ENCODE results near the gene SCN2B.

Gene SCN2B

DNA sequence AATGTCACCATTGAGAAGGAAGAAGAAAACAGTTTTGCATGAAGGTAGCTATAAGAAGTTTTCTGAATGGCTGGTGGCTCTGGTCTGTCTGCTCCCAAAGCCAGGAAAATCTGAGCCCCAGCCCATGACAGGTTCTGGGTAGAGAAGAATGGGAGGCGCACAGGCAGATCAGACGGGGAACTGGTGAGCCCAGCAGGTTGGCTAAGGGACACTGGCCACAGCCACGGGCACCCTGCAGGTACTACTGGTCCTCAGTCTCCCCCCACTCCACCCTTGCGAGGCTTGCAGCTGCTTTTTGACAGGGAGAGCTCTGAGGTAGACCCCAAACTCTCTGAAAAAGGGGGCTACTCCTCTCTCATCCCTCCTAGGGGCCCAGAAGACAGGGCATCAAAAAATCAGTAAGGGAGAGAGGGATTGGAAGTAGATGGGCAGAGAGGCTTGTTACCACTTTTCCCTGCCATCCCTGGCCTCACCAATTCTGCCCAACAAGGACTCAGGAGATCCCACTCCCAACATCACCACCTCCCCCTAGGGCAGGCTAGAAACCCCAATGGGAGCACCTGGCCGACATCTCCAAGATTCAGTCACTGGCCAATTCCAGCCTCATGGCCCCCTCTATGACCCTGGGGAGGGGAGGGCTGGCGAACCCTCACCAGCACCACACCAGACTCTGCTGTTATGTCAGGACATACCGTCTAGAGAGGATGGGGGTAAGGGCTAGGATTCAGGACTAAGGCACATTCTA, 41.2 kb downstream of the SCN2B start:
- DNase-seq (ENCODE audit: low read depth, low spot score): no peak

DNA sequence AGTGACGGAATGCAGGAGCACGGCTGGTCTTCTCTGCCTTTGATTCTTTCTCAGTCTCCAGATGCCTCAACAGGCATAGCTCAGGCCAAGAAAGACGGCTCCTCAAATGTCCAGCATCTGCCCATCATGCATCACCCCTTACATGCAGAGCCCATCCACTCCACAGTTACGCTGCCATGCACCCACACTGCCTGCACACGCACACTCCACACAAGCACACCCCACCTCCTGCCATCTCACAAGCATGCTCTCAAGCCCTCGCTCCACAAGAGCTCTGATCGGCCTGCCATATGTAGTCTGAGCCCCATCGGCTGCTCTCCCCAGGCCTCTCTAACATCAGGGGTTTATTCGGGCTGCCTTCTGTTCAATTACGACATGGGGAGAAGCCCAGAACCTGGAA, 42.6 kb downstream of the SCN2B start:
- DNase-seq (ENCODE audit: low read depth, low spot score): no peak

DNA sequence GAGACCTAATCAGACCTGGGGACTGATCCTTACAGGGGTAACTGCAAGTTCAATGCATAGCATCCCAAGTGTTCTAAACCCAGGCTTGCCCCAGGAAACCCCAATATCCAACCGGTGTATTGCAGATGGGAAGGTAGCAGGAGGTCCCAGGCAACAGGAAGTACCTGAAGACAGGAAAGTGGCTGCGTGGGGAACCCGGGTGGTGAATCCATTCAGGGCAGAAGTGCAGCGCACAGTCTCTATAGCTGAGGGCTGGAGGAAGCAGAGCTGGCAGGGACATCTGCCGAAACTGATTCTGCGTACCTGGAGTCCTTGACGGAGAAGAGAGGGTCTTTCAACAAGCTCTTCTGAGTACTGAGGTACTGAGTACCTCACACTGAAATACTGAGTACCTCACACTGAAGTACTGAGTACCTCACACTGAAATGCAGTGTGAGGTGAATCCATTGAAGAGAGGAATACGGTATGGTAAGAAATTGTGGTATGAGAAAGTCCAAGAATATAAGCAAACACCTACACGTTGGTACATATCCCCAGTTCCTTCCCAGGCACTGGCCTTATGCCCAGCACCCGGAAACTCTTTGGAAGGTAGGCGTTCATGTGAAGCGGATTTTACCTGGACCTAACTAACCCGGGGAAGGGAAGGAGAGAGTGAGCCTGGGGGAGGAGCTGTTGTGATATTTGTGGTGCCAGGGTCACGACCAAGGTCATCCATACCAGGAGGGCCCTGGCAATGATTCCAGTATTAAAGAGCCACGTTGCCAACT, 43.9 kb downstream of the SCN2B start:
- DNase-seq (ENCODE audit: low read depth, low spot score): no peak

DNA sequence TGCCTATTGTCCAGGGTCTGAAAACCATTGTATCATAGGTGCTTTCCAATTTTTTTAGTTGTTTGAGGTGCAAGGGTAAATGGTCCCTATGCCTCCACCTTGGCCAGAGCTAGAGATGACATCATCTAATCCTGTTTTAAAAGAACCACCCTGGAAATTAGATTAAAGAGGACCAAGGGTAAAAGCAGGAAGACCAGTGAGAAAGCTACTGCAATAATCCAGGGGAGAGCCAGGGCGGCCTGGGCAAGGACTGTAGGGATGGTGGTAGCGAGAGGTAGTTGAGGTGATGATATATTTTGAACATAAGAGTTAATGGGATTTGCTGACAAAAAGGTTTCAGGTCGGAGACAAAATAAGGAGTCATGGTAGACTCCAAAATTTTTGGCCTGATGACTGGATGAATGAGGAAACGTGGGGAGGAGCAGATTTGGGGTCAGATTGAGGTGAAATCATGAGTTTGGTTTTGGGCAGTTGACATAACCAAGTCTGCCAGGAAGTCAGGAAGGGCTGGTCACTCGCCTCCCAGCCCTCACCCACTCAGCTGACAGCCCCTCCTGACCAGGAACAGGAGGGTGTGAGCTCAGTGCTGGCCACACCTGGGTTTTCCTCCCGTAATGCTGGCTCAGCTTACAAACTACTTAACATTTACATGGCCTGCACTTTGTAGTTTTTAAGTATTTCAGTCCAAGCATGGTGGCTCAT, 46.8 kb downstream of the SCN2B start:
- DNase-seq (ENCODE audit: low read depth, low spot score): no peak

DNA sequence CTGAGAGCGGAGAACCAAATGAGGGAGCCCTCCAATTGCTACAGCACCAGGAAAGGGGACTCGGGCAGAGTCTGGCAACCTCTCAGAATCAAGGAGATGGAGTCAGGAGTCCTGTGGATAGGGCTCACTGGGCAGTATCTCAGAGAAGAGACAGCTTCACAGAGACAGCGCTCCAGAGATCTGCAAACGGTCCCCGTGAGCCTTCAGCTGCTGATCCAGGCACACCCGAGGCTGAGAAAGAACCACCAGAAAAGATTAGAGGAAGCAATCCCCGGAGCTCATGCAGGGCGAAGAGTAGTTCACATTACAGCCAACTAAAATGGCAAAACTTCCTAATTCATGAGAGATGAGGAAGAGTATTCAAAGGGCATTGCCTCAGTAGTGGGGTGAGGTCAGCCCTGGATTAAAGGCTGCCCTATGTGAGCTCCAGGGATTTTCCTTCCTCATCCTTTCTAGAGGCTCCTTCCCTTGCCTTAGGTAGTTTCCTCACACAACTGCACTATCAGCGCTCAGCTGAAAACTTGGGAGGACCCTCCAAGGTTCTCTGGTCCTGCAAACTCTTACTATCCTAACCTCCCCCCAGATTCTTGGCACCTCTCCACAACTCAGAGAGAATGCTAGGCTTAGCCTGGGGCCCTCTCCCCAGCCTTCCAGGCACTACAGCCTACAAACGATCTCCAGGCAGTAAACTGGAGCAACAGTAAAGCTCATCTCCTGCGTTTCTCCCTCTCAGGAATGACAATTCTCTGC, 47.5 kb downstream of the SCN2B start:
- no peak for DNase-seq (ENCODE audit: low read depth, low spot score)

DNA sequence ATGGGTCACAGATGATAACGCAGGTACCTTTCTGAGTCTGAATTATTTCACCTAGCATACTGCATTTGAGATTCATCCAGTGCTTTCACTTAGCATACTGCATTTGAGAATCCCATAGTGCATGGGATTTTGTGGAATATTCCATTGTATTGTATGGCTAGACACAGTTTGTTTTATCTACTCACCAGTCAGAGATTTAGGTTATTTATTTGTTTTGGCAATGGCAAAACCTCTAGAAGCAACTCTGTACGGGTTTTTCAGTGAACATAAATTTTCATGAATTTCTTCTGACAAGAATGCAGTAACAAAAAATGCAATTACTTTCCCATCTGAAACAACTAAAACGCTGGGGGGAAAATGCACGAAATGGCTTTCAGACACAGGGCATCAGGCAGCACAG, 48.1 kb downstream of the SCN2B start:
- DNase-seq (ENCODE audit: low read depth, low spot score): no peak

DNA sequence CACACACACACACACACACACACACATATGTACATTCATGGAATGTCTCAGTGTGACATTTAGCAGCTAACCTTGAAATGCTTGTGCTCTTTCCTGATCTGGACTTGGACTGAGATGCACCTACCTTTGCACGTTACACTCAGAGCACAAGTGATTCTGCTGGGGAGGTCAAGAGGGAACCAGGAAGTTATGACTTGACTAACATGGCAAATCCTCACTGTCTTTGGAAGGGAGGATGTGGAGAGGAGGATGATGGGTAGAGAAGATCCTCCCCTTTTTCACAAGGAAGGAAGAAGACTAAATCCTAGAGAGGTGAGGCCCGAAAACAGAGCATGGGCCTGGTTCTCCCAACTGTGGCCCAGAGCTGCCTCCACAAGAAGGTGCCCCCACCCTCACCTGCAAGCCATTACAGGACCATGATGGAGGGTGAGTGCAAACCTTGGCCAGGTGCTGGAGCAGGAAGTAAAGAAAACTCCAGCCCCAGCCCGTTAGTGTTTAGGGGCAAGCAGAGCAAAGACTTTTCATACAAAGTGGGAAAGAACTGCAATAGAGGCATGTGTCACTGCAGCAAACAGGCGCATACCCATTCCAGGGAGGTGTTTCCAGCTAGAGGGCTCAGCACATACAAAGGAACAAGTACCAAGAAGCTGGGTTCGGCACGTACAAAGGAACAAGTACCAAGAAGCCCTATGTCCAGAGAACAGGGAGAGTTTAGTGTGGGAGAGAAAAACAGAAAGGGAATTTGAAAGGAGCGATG, 50.2 kb downstream of the SCN2B start:
- DNase-seq (ENCODE audit: low read depth, low spot score): no peak

DNA sequence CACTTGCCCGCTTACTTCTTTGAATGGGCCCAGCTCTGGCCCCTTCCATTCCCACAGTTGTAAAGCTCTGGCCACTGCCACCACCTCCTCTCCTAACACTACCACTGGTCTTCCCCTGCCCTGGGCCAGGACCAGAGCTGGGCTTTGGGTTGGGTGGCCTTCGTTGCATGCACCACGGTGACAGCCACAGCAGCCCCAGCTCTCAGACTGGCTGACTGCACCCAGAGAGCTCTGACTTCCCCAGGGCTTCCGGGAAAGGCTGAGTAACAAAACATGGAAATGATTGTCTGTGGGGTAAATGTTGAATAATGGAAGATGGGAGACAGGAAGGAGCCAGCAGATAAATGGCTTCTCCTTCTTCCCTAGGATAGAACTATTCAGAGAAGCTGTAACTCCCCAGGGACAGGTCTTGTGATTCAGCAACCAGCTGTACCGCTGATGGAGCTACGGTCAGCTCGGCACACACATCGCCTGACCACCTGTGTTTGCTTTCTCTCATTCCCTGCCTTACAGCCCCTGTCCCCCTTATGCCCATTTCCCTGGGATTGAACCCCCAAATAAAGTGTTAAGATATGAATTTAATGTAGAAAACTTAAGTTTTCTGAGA, 51.4 kb downstream of the SCN2B start:
- no peak for DNase-seq (ENCODE audit: low read depth, low spot score)

DNA sequence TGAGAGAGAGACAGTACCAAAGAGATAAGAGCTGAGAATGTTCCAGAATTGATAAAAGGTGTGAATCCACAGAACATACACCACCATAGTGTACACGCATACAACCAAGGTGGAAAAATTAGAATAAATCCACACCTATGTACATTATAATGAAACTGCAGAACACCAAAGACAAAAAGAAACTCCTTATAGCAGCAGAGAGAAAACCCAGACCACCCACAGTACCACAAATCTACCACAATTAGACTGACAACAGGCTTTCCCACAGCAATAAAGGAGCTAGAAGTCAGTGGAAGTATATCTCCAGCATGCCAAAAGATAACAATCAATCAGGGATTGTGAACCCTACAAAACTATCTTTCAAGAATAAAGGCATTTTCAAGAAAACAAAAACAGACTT, 55.6 kb downstream of the SCN2B start:
- no peak for DNase-seq (ENCODE audit: low read depth, low spot score)

DNA sequence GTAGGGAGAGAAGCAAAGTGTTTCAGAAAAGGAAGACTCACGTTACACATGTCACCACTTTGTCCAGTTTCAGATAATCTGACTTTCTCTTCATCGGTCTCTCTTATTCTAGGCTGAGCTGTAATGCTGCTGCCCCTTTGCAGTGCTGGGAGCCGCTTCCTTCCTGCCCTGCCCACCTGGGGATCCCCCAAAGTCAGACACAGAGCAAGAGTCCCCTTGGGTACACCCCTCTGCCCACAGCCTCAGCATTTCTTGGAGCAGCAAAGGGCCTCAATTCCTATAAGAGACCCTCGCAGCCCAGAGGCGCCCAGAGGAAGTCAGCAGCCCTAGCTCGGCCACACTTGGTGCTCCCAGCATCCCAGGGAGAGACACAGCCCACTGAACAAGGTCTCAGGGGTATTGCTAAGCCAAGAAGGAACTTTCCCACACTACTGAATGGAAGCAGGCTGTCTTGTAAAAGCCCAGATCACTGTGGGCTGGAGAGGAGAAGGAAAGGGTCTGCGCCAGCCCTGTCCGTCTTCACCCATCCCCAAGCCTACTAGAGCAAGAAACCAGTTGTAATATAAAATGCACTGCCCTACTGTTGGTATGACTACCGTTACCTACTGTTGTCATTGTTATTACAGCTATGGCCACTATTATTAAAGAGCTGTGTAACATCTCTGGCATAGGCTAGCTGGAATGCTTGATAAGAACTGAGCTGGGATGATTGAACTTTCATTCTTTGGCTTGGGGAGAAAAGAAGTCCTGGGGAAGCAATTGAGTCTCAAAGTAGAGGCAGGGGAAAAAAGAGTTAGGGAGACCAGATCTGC, 58.4 kb downstream of the SCN2B start:
- DNase-seq (ENCODE audit: low read depth, low spot score): no peak

DNA sequence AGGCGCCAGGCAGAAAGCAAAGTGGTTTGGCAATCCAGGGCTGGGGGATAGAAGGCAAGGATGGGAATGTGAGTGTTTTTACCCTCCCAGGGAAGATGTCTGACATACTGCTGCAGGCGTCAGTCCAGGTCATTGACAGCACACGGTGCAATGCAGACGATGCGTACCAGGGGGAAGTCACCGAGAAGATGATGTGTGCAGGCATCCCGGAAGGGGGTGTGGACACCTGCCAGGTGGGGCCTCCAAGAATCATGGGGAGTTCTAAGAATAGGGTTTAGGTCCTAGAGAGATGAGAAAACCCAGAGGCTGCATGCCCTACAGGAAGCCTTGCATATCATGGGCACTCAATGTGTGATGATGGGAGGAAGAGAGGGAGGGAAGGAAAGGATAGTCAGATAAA, 61.4 kb downstream of the SCN2B start:
- DNase-seq (ENCODE audit: low read depth, low spot score): no peak

DNA sequence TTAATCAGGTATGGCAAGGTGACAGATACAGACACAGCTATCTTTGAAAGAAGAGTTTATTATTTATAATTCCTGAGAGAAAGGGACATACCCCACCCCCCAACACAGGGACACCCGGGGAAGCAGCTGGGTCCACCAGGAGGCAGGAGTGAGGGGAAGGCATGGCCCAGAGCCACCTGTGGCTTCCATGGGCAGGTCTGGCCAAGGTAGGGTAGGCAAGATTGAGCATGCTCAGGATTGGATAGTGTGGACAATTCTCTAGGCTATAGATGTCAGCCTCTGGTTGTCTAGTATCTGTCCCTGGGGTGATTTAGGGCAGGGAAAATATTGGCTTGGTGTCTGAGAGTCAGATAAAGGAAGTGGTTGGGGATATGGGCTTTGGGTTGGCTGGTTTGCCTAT, 62.2 kb downstream of the SCN2B start:
- no peak for DNase-seq (ENCODE audit: low read depth, low spot score)

DNA sequence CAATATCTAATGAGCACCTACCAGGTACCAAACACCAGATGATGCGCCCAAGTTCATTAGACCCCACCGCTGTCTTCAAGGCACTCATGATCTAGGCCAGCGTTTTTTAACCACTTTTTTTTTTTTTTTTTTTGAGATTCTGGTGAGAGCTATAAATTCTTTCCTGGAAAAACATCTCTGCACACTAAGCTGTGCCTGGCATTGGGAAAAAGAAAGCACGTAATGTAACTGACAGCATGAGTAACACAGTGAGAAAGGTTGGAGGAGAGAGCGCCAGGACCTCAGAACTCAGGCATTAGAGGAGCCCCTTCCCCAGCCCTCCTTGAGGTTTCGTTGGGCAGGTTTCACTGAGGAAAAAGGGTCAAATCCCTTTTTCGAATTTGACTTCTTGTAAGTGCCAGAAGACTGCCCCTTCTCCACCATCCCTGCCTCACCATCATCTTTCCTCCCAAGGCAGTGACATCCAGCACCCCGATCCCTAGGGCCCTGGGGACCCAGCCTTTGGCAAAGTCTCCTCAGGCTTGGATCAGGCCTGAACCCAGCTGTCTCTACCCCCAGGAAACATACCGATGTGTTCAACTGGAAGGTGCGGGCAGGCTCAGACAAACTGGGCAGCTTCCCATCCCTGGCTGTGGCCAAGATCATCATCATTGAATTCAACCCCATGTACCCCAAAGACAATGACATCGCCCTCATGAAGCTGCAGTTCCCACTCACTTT, 63.6 kb downstream of the SCN2B start:
- no peak for DNase-seq (ENCODE audit: low read depth, low spot score)
